NB4 (cell line): Measurements from ENCODE around the gene MCEE.
"Not testable (repeated sequence)": the region's sequence is repeated elsewhere in the genome, so short reads cannot be mapped to it uniquely, and the experiment has no call there.

Experiments
- DNase-seq: peaks from one replicate; pipeline ENCODE4 v3.0.0; 2010; ENCODE audit warnings: low read depth
- H3K4me3 ChIP-seq: one replicate; pipeline ENCODE4 v1.5.1; 2011; ENCODE audit warnings: mild to moderate bottlenecking, low read depth, low read length, moderate library complexity
- MAX ChIP-seq: IDR thresholded peaks from 2 replicates; pipeline ENCODE4 v1.6.1; 2011; ENCODE audit warnings: low read depth, low read length
- MYC ChIP-seq: IDR thresholded peaks from 2 replicates; pipeline ENCODE4 v1.6.1; 2011; ENCODE audit warnings: low read depth, low read length
- POLR2A ChIP-seq: IDR thresholded peaks from 2 replicates; pipeline ENCODE4 v1.6.1; 2011; ENCODE audit warnings: mild to moderate bottlenecking; ENCODE audit not compliant: insufficient read length; ENCODE audit errors: extremely low read depth
- TF ChIP-seq, protein P1 (sequence below): IDR thresholded peaks from one replicate; pipeline ENCODE4 v1.5.1; 2012; ENCODE audit warnings: low read depth, low read length

Gene MCEE

GRCh38 chr2:71150082-71150816 lies 20.2 kb upstream of the MCEE start:
- TF ChIP-seq POLR2A, result no peak
- no peak for TF ChIP-seq MYC
- TF ChIP-seq, protein P1, sequence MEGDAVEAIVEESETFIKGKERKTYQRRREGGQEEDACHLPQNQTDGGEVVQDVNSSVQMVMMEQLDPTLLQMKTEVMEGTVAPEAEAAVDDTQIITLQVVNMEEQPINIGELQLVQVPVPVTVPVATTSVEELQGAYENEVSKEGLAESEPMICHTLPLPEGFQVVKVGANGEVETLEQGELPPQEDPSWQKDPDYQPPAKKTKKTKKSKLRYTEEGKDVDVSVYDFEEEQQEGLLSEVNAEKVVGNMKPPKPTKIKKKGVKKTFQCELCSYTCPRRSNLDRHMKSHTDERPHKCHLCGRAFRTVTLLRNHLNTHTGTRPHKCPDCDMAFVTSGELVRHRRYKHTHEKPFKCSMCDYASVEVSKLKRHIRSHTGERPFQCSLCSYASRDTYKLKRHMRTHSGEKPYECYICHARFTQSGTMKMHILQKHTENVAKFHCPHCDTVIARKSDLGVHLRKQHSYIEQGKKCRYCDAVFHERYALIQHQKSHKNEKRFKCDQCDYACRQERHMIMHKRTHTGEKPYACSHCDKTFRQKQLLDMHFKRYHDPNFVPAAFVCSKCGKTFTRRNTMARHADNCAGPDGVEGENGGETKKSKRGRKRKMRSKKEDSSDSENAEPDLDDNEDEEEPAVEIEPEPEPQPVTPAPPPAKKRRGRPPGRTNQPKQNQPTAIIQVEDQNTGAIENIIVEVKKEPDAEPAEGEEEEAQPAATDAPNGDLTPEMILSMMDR, result no peak
- TF ChIP-seq MAX, result no peak
- H3K4me3 ChIP-seq, result no peak overlapping the region
- no peak for DNase-seq

GRCh38 chr2:71148506-71149063 lies 18.6 kb upstream of the MCEE start:
- TF ChIP-seq MAX (no peak), MYC (no peak), POLR2A (no peak)
- TF ChIP-seq, protein P1, result no peak
- DNase-seq, result no peak
- H3K4me3 ChIP-seq, result no peak overlapping the region

- no peak overlapping the region for H3K4me3 ChIP-seq
- DNase-seq, result no peak
- TF ChIP-seq POLR2A, result no peak
- TF ChIP-seq, protein P1, result no peak
Measured at GRCh38 chr2:71143782-71144181, 13.8 kb upstream of the MCEE start.

DNA sequence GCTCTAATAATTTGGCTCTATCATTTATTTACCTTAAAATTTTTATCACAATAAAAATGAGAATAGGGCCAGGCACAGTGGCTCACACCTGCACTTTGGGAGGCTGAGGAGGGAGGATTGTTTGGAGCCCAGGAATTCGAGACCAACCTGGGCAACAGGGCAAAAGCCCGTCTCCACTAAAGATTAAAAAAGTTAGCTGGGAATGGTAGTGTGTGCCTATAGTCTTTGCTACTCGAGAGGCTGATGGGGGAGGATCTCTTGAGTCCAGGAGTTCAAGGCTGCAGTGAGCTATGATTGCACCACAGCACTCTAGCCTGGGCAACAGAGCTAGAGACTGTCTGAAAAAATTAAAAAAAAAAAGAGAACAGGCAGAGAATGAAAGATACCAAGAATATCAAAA lies 6.1 kb upstream of the MCEE start:
- TF ChIP-seq POLR2A (no peak), MAX (no peak), MYC (no peak)
- TF ChIP-seq, protein P1, result no peak
- DNase-seq, result no peak
- H3K4me3 ChIP-seq, result no peak overlapping the region

DNA sequence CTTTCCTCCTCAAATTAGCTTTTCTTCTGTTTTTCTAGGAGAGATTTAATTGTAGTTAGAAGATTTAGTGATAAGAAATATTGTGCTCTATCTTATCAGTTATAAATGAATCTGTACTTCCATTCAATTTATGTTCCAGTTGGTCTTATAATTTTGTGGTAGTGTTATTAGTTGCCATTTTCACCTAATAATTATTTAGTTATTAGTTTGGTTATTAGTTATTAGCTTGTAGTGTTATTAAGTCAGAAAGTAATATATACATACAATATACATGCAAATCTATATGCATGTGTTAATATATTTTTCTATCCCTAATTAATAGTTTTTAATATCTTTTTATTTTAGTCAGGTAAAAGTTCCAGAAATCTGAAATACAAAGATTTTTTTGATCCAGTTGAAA lies 3.6 kb upstream of the MCEE start:
- TF ChIP-seq, protein P1, result no peak
- no peak for TF ChIP-seq MAX
- no peak for TF ChIP-seq POLR2A
- no peak for TF ChIP-seq MYC
- no peak for DNase-seq
- H3K4me3 ChIP-seq, result no peak overlapping the region

GRCh38 chr2:71131387-71132166 lies 1.5 kb upstream of the MCEE start:
- not testable (repeated sequence) for DNase-seq
- H3K4me3 ChIP-seq, result peak overlapping the region; percentile 81
